ENCODE results near the gene RNASEH2C. TPM values are rescaled to one million over a fixed set of nuclear protein-coding genes. Genes with fewer than 3 reads are reported as not detected.
"Not testable (repeated sequence)": the region's sequence is repeated elsewhere in the genome, so short reads cannot be mapped to it uniquely, and the experiment has no call there.

Gene RNASEH2C
- total RNA-seq: 100 to 1,000 TPM; 101 to 109 TPM

GRCh38 chr11:65720211-65720934 is at the start of gene RNASEH2C:
Gene RNASEH2C, minus strand, starts transcription at chr11:65720798. Its CDS starts 40 bp downstream, at chr11:65720758.
- Mint-ChIP-seq H3K4me3 (peak within 1 kb of the TSS; percentile 88), H3K36me3 (ENCODE audit: low read depth) (peaks cover 43% of the 10 kb centered on the region), H3K27me3 (no peaks in the 10 kb centered on the region), H3K4me1 (ENCODE audit: low read depth) (peaks cover 22% of the 10 kb centered on the region), H3K27ac (peak within 1 kb of the TSS; percentile 96), H3K9me3 (no peaks in the 10 kb centered on the region)
- intact Hi-C loops (cut with micrococcal nuclease): no loop called here
- ATAC-seq: peak; percentile 94
- ChIA-PET POLR2A (interaction anchor here (0.6 to 4.2 kb wide), 17 partner anchors 8 to 255 kb away, joined by 3 to 22 read pairs (median 3); partner anchors contain the start of genes FIBP, KAT5 and MUS81), CTCF (interaction anchor here (0.7 to 5.4 kb wide), 12 partner anchors 9 to 324 kb away, joined by 3 to 36 read pairs (median 6); partner anchors contain the start of genes KAT5 and SNX32)
- TF ChIP-seq CTCF (IDR thresholded peaks at IDR 0.05): no peak
- peak; percentile 91 for DNase-seq

DNA sequence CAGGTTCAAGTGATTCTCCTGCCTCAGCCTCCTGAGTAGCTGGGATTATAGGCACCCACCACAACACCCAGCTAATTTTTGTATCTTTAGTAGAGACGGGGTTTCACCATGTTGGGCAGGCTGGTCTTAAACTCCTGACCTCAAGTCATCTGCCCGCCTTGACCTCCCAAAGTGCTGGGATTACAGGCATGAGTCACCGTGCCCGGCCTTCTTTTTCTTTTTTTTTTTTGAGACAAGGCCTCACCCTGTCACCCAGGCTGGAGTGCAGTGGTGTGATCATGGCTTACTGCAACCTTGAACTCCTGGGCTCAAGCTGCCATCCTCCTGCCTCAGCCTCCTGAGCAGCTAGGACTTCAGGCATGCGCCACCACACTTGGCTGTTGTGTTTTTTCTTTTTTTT is 47.2 kb upstream of the RNASEH2C start:
- ATAC-seq; H3K4me3 Mint-ChIP-seq; H3K9me3 Mint-ChIP-seq; H3K4me1 Mint-ChIP-seq (ENCODE audit: low read depth); intact Hi-C loops (cut with micrococcal nuclease); DNase-seq; H3K27ac Mint-ChIP-seq; H3K36me3 Mint-ChIP-seq (ENCODE audit: low read depth); H3K27me3 Mint-ChIP-seq; POLR2A ChIA-PET: not testable (repeated sequence)
- CTCF ChIA-PET: interaction anchor here (1.0 to 4.5 kb wide), 4 partner anchors 9 to 50 kb away, joined by 3 to 26 read pairs (median 6); partner anchors contain the start of gene AP5B1

GRCh38 chr11:65767406-65767805 is 46.8 kb upstream of the RNASEH2C start:
- Mint-ChIP-seq H3K36me3 (ENCODE audit: low read depth) (no peaks in the 10 kb centered on the region), H3K4me3 (no peak overlapping the region), H3K27ac (no peak overlapping the region), H3K27me3 (no peaks in the 10 kb centered on the region), H3K4me1 (ENCODE audit: low read depth) (peaks cover 4% of the 10 kb centered on the region), H3K9me3 (no peaks in the 10 kb centered on the region)
- TF ChIP-seq CTCF (IDR thresholded peaks at IDR 0.05): no peak
- POLR2A ChIA-PET: interaction anchor here (0.6 to 0.8 kb wide), 2 partner anchors 10 to 1065 kb away, joined by 3 read pairs; no protein-coding TSS in a partner anchor
- no peak for DNase-seq
- CTCF ChIA-PET: interaction anchor here (1.0 to 4.5 kb wide), 4 partner anchors 9 to 50 kb away, joined by 3 to 26 read pairs (median 6); partner anchors contain the start of gene AP5B1
- no peak for ATAC-seq
- intact Hi-C loops (cut with micrococcal nuclease): no loop called here

DNA sequence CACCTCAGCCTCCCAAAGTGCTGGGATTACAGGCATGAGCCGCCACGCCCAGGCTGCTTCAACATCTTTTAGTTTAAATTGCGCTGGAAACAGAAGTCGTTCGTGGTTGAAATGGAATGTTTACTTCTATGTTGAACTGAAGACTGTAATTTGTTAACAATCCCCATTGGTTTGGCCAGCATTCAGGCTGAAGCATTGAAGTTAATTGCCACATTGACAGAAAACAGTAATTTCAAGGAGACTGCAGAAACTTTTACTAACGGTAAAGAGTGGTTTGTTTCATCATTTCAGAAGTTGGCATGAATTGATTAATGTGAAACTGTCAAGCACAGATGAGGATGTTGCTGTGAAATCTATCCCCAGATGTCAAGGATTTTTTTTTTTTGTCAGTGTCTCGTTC is 45.9 kb upstream of the RNASEH2C start:
- no peaks in the 10 kb centered on the region for H3K36me3 Mint-ChIP-seq (ENCODE audit: low read depth)
- TF ChIP-seq CTCF (IDR thresholded peaks at IDR 0.05): no peak
- no peaks in the 10 kb centered on the region for H3K27me3 Mint-ChIP-seq
- CTCF ChIA-PET: interaction anchor here (1.6 to 4.5 kb wide), 3 partner anchors 13 to 51 kb away, joined by 3 to 26 read pairs (median 10); partner anchors contain the start of gene AP5B1
- POLR2A ChIA-PET: interaction anchor here (0.8 kb wide), 1 partner anchor 1064 kb away, joined by 3 read pairs; no protein-coding TSS in a partner anchor
- H3K4me1 Mint-ChIP-seq (ENCODE audit: low read depth): peaks cover 4% of the 10 kb centered on the region
- H3K9me3 Mint-ChIP-seq: no peaks in the 10 kb centered on the region
- H3K4me3 Mint-ChIP-seq: no peak overlapping the region
- intact Hi-C loops (cut with micrococcal nuclease): no loop called here
- DNase-seq: no peak
- no peak overlapping the region for H3K27ac Mint-ChIP-seq
- no peak for ATAC-seq

- H3K27ac Mint-ChIP-seq: no peak overlapping the region
- peaks cover under 1% of the 10 kb centered on the region for H3K4me1 Mint-ChIP-seq (ENCODE audit: low read depth)
- CTCF ChIA-PET: interaction anchor here (1.6 to 4.5 kb wide), 2 partner anchors 15 to 19 kb away, joined by 3 to 26 read pairs; partner anchors contain the start of gene AP5B1
- no peak for ATAC-seq
- no peak for DNase-seq
- no peak overlapping the region for H3K4me3 Mint-ChIP-seq
- no peak for TF ChIP-seq CTCF (IDR thresholded peaks at IDR 0.05)
- H3K36me3 Mint-ChIP-seq (ENCODE audit: low read depth): no peaks in the 10 kb centered on the region
- peaks cover under 1% of the 10 kb centered on the region for H3K27me3 Mint-ChIP-seq
- POLR2A ChIA-PET: no interaction called here
- intact Hi-C loops (cut with micrococcal nuclease): no loop called here
- H3K9me3 Mint-ChIP-seq: no peaks in the 10 kb centered on the region
Measured at GRCh38 chr11:65764434-65764833, 43.8 kb upstream of the RNASEH2C start.

DNA sequence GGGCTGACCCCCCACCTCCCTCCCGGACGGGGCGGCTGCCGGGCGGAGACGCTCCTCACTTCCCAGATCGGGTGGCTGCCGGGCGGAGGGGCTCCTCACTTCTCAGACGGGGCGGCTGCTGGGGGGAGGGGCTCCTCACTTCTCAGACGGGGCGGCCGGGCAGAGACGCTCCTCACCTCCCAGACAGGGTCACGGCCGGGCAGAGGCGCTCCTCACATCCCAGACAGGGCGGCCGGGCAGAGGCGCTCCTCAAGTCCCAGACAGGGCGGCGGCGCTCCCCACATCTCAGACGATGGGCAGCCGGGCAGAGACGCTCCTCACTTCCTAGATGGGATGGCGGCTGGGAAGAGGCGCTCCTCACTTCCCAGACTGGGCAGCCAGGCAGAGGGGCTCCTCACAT is 42.2 kb upstream of the RNASEH2C start:
- H3K36me3 Mint-ChIP-seq (ENCODE audit: low read depth); H3K4me3 Mint-ChIP-seq; CTCF ChIA-PET; H3K9me3 Mint-ChIP-seq; POLR2A ChIA-PET; intact Hi-C loops (cut with micrococcal nuclease); DNase-seq; H3K4me1 Mint-ChIP-seq (ENCODE audit: low read depth); H3K27me3 Mint-ChIP-seq; H3K27ac Mint-ChIP-seq; ATAC-seq: not testable (repeated sequence)

- POLR2A ChIA-PET; H3K36me3 Mint-ChIP-seq (ENCODE audit: low read depth); ATAC-seq; DNase-seq; H3K27ac Mint-ChIP-seq; H3K4me3 Mint-ChIP-seq; H3K4me1 Mint-ChIP-seq (ENCODE audit: low read depth); H3K27me3 Mint-ChIP-seq; intact Hi-C loops (cut with micrococcal nuclease); H3K9me3 Mint-ChIP-seq: not testable (repeated sequence)
- CTCF ChIA-PET: interaction anchor here (1.2 to 1.8 kb wide), 2 partner anchors 8 to 11 kb away, joined by 4 to 7 read pairs; no protein-coding TSS in a partner anchor
Measured at GRCh38 chr11:65762169-65762568, 41.6 kb upstream of the RNASEH2C start.
